Liver (tissue), 9 donors: ENCODE data around the gene SPTBN4. TPM values are rescaled to one million over a fixed set of nuclear protein-coding genes. Genes with fewer than 3 reads are reported as not detected.
A peak's percentile ranks its signal among the peaks of the same experiment; 100 is the strongest.

Source experiments
- DNase-seq: peaks from one replicate; pipeline ENCODE4 v3.0.0-alpha.2; 2017; ENCODE audit warnings: low spot score
- H3K27ac ChIP-seq, 2 donors: one replicate each; pipeline ENCODE4 v1.7.0; 2013; ENCODE audit warnings: inconsistent platforms in 2 of 2, low read length in 2 of 2, control low read depth in 1 of 2, low read depth in 1 of 2, mild to moderate bottlenecking in 1 of 2
- H3K27me3 ChIP-seq, 4 donors: one replicate each; pipeline versions ENCODE4 v1.6.1 to v1.7.0; 2013; ENCODE audit warnings: low read length in 3 of 4, inconsistent platforms in 1 of 4, mild to moderate bottlenecking in 1 of 4, moderate library complexity in 1 of 4; ENCODE audit not compliant: control insufficient read depth in 4 of 4, insufficient read depth in 4 of 4
- H3K36me3 ChIP-seq, 4 donors: one replicate each; pipeline versions ENCODE4 v1.6.1 to v1.7.0; 2013; ENCODE audit warnings: low read length in 3 of 4, mild to moderate bottlenecking in 3 of 4, low read depth in 1 of 4, moderate library complexity in 1 of 4; ENCODE audit not compliant: control insufficient read depth in 4 of 4, insufficient read depth in 3 of 4
- H3K4me1 ChIP-seq, 4 donors: one replicate each; pipeline versions ENCODE4 v1.6.1 to v1.7.0; 2013; ENCODE audit warnings: low read length in 3 of 4, mild to moderate bottlenecking in 3 of 4, moderate library complexity in 1 of 4; ENCODE audit not compliant: control insufficient read depth in 4 of 4, insufficient read depth in 4 of 4
- H3K4me3 ChIP-seq, 3 donors: one replicate each; pipeline versions ENCODE4 v1.6.1 to v1.7.0; 2013; ENCODE audit warnings: low read length in 3 of 3, control low read depth in 1 of 3, low read depth in 1 of 3, mild to moderate bottlenecking in 1 of 3
- H3K9ac ChIP-seq, 2 donors: one replicate each; pipeline ENCODE4 v1.7.0; 2013; ENCODE audit warnings: low read length in 2 of 2, mild to moderate bottlenecking in 2 of 2, moderate library complexity in 2 of 2, control low read depth in 1 of 2, low read depth in 1 of 2
- H3K9me3 ChIP-seq, 4 donors: one replicate each; pipeline versions ENCODE4 v1.6.1 to v1.7.0; 2013; ENCODE audit warnings: low read length in 3 of 4; ENCODE audit not compliant: control insufficient read depth in 4 of 4
- EGR1 ChIP-seq, 2 donors: IDR thresholded peaks; 2 replicates each; pipeline ENCODE4 v1.6.1; 2016 to 2018; ENCODE audit warnings: antibody characterized with exemption in 2 of 2, low read depth in 2 of 2
- HNF4A ChIP-seq, 2 donors: conservative IDR thresholded peaks; 2 replicates each; pipeline ENCODE4 v1.6.1; 2016; ENCODE audit warnings: antibody characterized with exemption in 2 of 2, mild to moderate bottlenecking in 2 of 2
- HNF4G ChIP-seq: IDR thresholded peaks from 2 replicates; pipeline ENCODE4 v1.6.1; 2016; ENCODE audit warnings: antibody characterized with exemption
- NR2F2 ChIP-seq: IDR thresholded peaks from 2 replicates; pipeline ENCODE4 v1.6.1; 2016; ENCODE audit warnings: antibody characterized with exemption
- RAD21 ChIP-seq, 2 donors: IDR thresholded peaks; 2 replicates each; pipeline ENCODE4 v1.6.1; 2016; ENCODE audit warnings: antibody characterized with exemption in 2 of 2, mild to moderate bottlenecking in 2 of 2
- RXRA ChIP-seq, 2 donors: IDR thresholded peaks; 2 replicates each; pipeline ENCODE4 v1.6.1; 2017 to 2018; ENCODE audit warnings: antibody characterized with exemption in 2 of 2, mild to moderate bottlenecking in 1 of 2
- YY1 ChIP-seq: IDR thresholded peaks from 2 replicates; pipeline ENCODE4 v1.6.1; 2016; ENCODE audit warnings: antibody characterized with exemption, mild to moderate bottlenecking
- WGBS: extraction: QIAGEN DNeasy Blood & Tissue Kit; methylation state at CpG from one replicate; pipeline ENCODE4 v1.1.7; 2013; 5-methylcytosine and 5-hydroxymethylcytosine counted together
- polyA plus RNA-seq, 2 donors: library from polyadenylated mRNA; stranded (reverse) in 1 of 2; unstranded in 1 of 2; fragments of 200-250 nt in 1 of 2; fragments of >200 nt in 1 of 2; fragmentation: Nextera tagmentation in 1 of 2; extraction: Ambion mirVana in 1 of 2; gene quantifications; one replicate each; pipeline versions ENCODE4 v1.2.1 to v1.2.3, GENCODE V29; 2013 to 2015
- total RNA-seq, 2 donors: library from RNA; depleted of rRNA; stranded (reverse); fragments of >200 nt; gene quantifications; one replicate each; pipeline ENCODE4 v1.2.3, GENCODE V29; 2014
- TF ChIP-seq, protein P1 (sequence below): IDR thresholded peaks from 2 replicates; pipeline ENCODE4 v1.6.1; 2016; ENCODE audit warnings: antibody characterized with exemption, mild to moderate bottlenecking
- TF ChIP-seq, protein P2 (sequence below): IDR thresholded peaks from 2 replicates; pipeline ENCODE4 v1.6.1; 2016; ENCODE audit warnings: antibody characterized with exemption
- donor health status: healthy.
- donor health status: healthy.
- donor health status: healthy.
- donor health status: healthy.
- donor health status: healthy.

Gene SPTBN4
- total and polyA plus RNA-seq, 4 donors, result 0.13 to 1.1 (median 0.62) TPM

DNA sequence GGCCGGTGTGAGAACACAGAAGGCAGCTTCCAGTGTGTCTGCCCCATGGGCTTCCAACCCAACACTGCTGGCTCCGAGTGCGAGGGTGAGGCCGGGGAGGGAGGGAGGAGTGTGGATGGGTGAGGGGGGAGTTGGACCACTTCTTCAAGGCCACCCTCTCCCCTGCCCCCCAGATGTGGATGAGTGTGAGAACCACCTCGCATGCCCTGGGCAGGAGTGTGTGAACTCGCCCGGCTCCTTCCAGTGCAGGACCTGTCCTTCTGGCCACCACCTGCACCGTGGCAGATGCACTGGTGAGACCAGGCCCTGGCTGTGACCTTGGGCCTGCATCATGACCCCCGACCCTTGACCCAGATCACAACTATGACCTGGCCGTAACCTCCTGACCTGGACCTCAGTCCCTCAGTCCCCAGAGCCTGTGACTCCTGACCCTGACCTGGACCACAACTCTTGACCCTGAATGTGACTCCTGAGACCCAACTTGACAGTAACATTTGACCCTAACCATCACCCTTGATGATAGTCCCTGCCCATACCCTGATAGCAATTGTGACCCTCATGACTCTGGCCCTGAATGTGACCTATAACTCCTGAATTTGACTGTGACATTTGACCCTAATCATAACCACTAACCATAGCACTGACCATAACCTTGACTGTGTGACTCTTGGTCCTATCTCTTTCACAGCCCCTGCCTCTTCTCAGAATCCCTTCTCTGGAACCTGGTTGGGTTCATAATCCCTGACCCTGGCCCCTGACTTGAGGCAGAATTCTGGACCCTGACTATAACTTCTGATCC lies 145.3 kb downstream of the SPTBN4 start:
- Histone ChIP-seq H3K9me3 (no peaks in the 10 kb centered on the region), H3K27me3 (peaks cover 0 to 4% (median 1%) of the 10 kb centered on the region in 4 donors), H3K36me3 (peaks cover 0 to 1% (median 0%) of the 10 kb centered on the region in 4 donors), H3K4me3 (no peak overlapping the region), H3K27ac (no peak overlapping the region), H3K4me1 (peaks cover 6 to 20% (median 8%) of the 10 kb centered on the region in 4 donors), H3K9ac (no peak overlapping the region)
- no peak for DNase-seq
- WGBS, result 90% methylated on average over 10 of the region's 10 CpGs
- peak; percentile 82 for TF ChIP-seq NR2F2
- TF ChIP-seq, protein P1, sequence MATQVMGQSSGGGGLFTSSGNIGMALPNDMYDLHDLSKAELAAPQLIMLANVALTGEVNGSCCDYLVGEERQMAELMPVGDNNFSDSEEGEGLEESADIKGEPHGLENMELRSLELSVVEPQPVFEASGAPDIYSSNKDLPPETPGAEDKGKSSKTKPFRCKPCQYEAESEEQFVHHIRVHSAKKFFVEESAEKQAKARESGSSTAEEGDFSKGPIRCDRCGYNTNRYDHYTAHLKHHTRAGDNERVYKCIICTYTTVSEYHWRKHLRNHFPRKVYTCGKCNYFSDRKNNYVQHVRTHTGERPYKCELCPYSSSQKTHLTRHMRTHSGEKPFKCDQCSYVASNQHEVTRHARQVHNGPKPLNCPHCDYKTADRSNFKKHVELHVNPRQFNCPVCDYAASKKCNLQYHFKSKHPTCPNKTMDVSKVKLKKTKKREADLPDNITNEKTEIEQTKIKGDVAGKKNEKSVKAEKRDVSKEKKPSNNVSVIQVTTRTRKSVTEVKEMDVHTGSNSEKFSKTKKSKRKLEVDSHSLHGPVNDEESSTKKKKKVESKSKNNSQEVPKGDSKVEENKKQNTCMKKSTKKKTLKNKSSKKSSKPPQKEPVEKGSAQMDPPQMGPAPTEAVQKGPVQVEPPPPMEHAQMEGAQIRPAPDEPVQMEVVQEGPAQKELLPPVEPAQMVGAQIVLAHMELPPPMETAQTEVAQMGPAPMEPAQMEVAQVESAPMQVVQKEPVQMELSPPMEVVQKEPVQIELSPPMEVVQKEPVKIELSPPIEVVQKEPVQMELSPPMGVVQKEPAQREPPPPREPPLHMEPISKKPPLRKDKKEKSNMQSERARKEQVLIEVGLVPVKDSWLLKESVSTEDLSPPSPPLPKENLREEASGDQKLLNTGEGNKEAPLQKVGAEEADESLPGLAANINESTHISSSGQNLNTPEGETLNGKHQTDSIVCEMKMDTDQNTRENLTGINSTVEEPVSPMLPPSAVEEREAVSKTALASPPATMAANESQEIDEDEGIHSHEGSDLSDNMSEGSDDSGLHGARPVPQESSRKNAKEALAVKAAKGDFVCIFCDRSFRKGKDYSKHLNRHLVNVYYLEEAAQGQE, result no peak
- no peak for TF ChIP-seq RAD21 (IDR thresholded peaks at IDR 0.05)
- peak in 1 of 2 donors; percentile 28 for TF ChIP-seq RXRA (IDR thresholded peaks at IDR 0.05)
- TF ChIP-seq HNF4A (conservative IDR thresholded peaks at IDR 0.05), result peak in 1 of 2 donors; percentile 25
- no peak for TF ChIP-seq HNF4G
- no peak for TF ChIP-seq YY1

DNA sequence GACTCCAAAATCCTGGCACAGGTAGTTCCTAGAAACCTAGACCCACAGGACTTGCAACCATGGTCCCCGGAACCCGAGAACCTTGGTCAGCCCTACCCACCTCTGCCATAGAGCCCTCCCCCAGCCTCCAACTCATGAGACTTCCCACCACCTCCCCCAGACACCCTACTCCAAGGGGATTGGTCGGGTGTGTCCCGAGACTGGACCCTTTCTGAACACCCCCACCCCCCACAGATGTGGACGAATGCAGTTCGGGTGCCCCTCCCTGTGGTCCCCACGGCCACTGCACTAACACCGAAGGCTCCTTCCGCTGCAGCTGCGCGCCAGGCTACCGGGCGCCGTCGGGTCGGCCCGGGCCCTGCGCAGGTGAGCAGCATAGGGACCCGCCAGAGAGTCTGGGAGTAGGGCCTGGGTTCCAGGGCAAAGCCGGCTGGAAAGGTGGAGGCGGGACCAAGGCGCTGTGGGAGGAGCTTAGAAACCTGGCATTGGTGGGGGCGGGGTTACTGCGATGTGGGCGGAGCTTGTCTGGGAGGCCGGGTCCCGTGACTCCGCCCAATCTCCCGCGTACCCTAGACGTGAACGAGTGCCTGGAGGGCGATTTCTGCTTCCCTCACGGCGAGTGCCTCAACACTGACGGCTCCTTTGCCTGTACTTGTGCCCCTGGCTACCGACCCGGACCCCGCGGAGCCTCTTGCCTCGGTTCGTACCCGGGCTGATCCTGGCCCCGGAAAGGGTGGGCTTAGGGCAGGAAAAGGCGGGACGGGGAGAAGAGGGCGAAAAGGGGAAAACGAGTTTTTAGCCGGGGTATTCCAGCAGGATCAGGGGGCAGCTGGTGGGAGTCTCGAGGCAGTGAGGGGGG lies 146.3 kb downstream of the SPTBN4 start:
- DNase-seq, result peak; percentile 79
- Histone ChIP-seq H3K9ac (no peak overlapping the region), H3K27ac (peak overlapping the region in 1 of 2 donors; percentile 11), H3K4me3 (peak overlapping the region in 1 of 3 donors; percentile 38), H3K36me3 (peaks cover 0 to 1% (median 0%) of the 10 kb centered on the region in 4 donors), H3K27me3 (peaks cover 0 to 4% (median 0%) of the 10 kb centered on the region in 4 donors), H3K9me3 (no peaks in the 10 kb centered on the region), H3K4me1 (peaks cover 6 to 20% (median 8%) of the 10 kb centered on the region in 4 donors)
- 30% methylated on average over 50 of the region's 50 CpGs for WGBS
- TF ChIP-seq, protein P2, sequence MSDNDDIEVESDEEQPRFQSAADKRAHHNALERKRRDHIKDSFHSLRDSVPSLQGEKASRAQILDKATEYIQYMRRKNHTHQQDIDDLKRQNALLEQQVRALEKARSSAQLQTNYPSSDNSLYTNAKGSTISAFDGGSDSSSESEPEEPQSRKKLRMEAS, result no peak
- TF ChIP-seq YY1 (no peak), EGR1 (IDR thresholded peaks at IDR 0.05; ENCODE audit: low read depth in 2 of 2) (no peak)
